Esophagus squamous epithelium (tissue), 4 donors: Measurements from ENCODE around the gene CRTC2.

ENCODE experiments used
- CTCF ChIP-seq, 6 experiments: fragments of 450-650 bp in 4 of 6; fragments of 200-600 bp in 2 of 6; sonication (generic) in 2 of 6; IDR thresholded peaks; one replicate each; pipeline ENCODE4 v1.5.1; 2016 to 2019; ENCODE audit warnings: antibody characterized with exemption in 6 of 6, mild to moderate bottlenecking in 4 of 6, moderate library complexity in 4 of 6
- POLR2A ChIP-seq, 4 donors: fragments of 450-650 bp; IDR thresholded peaks; one replicate each; pipeline ENCODE4 v1.6.1; 2017; ENCODE audit warnings: antibody characterized with exemption in 4 of 4, mild to moderate bottlenecking in 4 of 4, moderate library complexity in 3 of 4

- TF ChIP-seq CTCF (IDR thresholded peaks at IDR 0.05) (no peak), POLR2A (IDR thresholded peaks at IDR 0.05) (no peak)
Observed at GRCh38 chr1:153903841-153904455, 54.5 kb downstream of the CRTC2 start.
